GM21619 (cell line): ENCODE measurements around the gene COPG2.

Source experiments
- ATAC-seq: cut with Tn5 transposase; IDR thresholded peaks from one replicate; pipeline ENCODE4 v1.9.1; 2021; ENCODE audit not compliant: unreplicated experiment

The COPG2 gene

GRCh38 chr7:130506358-130506757, 162.2 kb downstream of the COPG2 start:
- no peak for ATAC-seq

- no peak for ATAC-seq
Measured at GRCh38 chr7:130505753-130506152, 162.8 kb downstream of the COPG2 start.

DNA sequence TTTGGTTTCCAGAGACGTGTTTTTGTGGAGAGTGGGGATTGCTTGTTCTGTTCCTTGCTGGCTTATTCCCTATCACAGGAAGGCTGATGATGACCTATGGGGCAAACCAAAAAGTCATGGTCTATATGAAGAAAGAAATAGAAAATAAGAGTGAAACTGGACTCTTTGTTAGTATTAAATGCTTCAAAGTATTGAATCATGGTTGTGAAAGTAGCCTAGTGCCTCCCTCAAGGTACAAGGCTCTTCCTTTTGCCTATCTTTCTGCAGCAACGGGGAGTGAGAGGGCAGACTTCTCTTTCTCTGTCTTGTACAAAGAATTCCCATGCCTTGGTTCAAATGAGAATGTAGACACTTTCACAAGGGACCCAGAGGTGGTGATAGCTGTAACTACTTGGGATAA, 167.6 kb downstream of the COPG2 start:
- ATAC-seq = no peak

- no peak for ATAC-seq
Measured at GRCh38 chr7:130500463-130500862, 168.1 kb downstream of the COPG2 start.

GRCh38 chr7:130494431-130494858, 174.1 kb downstream of the COPG2 start:
- no peak for ATAC-seq

- ATAC-seq = no peak
Measured at GRCh38 chr7:130493275-130493873, 175.2 kb downstream of the COPG2 start.

DNA sequence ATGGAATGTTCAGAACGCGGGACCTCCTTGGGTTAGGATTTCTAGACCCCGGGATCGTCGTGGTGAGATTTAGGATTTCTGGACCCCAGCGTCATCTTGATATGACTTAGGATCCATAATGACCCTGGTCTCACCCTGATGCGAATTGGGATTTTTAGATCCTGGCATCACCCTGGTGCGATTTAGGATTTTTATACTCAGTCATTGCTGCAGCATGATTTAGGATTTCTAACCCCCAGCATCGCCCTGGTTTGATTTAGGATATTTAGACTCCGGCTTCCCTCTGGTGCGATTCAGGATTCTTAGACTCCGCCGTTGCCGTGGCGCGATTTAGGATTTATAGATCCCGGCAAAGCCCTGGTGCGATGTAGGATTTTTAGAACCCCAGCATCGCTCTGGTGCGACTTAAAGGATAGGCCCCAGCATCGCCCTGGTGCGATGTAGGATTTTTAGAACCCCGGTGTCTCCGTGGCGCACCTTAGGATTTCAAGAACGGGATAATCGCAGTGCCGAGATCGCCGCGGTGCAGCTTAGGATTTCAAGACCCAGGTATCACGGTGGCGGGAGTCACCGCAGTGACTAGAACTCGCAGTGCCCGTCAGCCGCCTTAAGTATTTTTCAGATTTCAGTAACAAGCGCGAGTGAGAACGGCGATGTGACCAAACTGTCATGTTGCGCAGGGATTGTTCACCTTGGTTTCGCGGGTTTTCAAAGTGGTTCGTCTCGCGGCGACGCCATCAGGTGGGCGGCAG, 175.8 kb downstream of the COPG2 start:
- no peak for ATAC-seq

DNA sequence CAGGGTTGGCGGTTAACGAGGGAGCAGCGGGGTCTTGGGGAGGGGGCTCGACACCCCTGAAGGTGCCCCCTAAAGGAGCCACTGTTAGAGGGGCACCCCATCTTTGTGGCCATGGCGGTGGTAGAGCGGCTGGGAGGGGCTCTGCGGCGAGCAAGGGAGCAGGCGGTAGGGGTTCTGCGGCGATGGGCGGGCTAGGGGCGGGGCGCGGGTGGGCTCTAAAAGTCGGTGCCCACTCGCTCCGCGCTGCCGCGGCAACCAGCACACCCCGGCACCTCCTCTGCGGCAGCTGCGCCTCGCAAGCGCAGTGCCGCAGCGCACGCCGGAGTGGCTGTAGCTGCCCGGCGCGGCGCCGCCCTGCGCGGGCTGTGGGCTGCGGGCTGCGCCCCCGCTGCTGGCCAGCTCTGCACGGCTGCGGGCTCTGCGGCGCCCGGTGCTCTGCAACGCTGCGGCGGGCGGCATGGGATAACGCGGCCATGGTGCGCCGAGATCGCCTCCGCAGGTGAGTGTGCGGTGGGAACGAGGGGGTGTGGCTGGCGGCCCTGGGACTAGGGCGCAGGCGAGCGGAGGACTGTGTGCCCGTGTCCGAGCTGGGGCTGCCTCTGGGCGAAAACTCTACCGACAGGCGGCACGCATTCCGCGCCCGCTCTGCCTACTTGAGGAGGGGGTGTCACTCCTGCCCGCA, 176.6 kb downstream of the COPG2 start, which contains the start of gene MEST:
TSS of gene MEST (plus strand) at position 245 of the 682 bp plus-strand sequence. CDS start at position 474, 229 bp downstream.
- ATAC-seq = no peak

DNA sequence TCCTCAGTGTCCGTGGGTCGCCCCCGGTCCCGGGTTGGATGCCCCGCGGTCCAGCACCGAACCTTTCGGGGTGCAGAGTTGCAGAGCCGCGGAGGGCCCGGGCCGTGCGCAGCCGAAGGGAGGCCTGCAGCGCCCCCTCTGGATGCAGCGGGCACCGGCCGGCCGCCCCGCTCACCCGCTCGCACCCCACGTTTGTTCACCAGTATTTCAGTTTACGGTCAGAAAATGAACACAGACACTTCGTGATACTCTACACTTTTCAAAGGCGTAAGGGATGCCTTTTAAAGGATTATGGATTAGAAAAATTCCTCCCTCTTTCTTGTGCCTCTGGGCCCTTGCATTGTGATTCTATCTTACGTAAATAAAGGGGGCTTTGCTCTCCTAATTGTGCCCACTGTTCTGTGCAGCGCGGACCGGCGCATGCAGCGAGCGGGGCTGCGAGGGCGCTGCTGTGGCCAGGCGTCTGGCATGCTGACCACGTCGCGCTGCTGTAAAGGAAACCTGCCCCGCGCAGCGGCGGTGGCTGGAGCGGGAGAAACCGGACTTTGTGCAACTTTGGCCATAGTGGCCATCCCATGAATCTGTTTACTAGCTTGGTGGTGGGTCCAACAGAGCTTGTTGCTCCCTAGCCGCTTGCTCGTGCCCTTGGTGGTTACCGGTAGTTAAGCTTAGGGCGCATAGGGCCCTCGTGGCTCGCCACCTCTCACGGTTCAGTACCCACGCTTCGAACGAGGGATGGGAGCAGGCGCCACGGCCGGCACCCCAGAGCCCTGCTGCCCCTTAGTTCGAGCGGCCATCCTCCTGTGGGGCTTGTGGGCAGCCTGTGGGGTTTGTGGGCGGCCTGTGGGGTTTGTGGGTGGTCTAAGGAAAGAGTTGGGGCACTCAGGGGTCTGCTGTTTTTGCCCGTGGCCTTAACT, 177.4 kb downstream of the COPG2 start:
- no peak for ATAC-seq

DNA sequence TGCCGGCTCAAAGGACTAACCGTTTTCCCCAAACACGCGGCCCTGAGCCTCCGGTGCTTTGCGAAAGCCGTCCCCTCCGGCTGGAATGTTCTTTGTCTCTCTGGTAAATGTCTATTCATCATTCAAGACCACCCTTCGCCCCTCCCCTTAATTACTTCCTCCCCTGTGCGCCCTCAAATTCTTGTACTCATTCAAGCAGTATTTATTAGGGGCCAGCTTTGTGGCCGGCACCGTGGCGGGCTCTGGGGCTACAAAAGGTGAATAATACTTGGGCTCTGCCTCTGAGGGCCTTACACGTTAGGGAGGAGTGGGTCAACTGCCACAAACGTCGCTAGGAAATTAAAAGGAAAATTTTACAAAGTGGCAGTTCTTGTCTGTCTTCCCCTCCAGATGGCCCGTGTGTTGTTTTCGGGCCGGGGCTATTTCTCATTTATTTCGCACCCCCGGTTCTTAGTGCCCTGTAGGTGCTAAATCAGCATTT, 178.2 kb downstream of the COPG2 start:
- ATAC-seq = no peak

DNA sequence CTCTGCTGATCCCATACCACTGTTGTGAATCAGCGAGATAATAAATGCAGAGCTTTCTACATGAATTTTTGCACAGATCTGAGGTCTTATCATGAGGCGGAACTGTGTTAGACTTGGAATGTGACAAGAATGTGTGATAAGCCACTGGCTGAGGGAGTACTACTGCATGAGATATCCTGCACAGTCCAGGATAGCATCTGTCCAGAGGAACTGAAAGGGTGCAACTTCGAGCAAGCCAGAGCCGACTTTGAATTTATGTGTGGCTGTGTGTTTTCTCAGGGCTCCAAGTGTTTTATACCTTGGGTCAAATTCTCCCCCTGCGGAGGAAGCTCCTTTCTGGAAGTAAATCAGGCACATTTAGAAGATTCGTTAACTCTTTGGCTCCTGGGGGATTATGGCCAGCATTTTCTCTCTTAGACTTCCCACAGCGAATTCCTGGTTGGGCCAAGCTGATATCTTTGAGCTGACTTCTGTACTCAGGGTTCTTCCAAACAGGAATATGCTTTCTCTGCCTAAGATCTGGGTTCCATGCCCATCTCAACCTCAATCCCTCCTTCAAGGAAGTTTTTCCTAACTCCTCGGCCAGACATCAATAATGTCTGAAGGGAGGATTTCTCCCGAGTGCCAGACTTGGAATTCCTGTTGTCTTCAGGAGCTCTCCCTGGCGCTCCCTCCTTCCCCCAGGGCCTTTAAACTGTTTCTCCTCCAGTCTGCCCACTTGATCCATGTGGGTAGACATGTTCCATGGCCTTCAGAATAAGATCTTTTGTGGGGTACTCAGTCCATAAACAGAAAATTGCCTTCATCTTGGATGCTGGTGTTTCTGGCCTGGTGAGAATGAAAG, 179.2 kb downstream of the COPG2 start:
- no peak for ATAC-seq

DNA sequence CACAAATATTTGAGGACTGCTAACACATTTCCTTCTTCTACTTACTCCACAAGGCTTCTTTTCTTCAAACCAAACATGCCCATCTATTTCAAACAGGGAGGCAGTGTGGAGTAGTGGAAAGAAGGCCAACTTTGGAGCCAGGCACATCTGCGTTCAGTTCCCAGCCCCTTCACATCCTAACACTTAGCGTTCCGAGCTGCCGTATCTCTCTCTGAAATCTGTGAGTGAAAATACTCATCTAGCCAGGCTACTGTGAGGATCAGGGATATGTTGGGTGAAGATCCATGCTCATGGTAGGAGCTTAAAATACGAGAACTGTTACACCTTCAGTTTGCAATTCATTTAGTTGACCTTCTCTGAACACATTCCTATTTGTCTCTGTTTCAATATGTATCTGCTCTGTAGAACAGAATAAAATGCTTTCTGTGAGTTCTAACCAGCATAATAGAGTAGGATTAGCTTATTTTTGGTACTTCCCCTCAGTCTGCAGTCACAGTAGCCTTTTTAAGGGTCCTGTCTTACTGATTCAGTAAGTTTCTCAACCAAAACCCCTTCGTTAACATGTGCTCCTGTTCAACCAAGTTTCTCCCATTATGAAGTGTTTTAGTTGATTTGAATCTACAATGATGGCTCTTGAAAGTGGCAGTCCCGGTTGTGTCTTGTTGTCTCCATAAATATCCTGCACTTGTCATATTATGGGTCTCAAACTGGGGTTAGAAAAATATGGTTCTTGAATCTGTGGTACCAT, 180.0 kb downstream of the COPG2 start:
- ATAC-seq = no peak

- no peak for ATAC-seq
Measured at GRCh38 chr7:130486954-130487436, 181.6 kb downstream of the COPG2 start.

GRCh38 chr7:130486114-130486953, 182.2 kb downstream of the COPG2 start:
- ATAC-seq = no peak

DNA sequence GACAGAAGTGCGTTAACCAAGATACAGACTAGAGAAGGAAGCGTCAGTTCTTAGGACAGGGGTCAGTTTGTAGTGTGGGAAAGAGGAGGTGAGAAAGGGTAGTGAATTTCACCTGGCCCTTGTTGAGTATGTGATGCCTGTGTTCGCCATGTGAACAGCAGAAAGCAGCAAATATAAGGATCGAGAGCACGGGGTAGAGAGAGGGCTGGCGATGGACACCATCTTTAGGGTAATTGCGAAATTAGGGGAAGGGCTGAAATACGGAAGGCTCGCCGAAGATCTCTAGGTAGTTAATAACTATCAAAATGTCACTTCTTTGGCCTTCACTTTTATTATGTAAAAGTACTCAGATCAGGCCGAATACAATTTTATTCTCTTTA, 182.8 kb downstream of the COPG2 start:
- ATAC-seq = no peak

GRCh38 chr7:130483031-130483430, 185.5 kb downstream of the COPG2 start:
- ATAC-seq = no peak

DNA sequence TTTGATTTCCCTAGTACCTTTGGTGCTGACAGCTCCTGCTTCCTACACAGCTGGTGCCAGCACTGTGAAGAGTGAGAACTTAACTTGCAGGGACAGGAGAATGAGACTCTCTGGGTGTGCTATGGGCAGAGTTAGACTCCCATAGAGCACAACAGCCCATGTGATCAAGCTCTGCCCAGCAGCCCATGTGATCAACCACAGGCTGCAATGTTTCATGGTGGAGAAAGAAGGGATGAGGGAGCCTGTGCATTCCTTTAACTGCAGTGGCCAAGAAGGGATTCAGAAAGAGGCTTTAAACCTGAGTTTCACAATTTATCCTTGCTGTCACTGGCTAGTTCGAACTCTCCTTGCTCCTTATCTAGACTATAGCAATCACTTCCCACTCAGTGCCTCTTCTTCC, 186.7 kb downstream of the COPG2 start:
- no peak for ATAC-seq

GRCh38 chr7:130479716-130480400, 188.7 kb downstream of the COPG2 start:
- ATAC-seq = no peak
